Measurements from ENCODE around the gene PTRH2. TPM values are rescaled to one million over a fixed set of nuclear protein-coding genes. Genes with fewer than 3 reads are reported as not detected.

The PTRH2 gene
- polyA plus RNA-seq, 3 donors = 13.4 to 27.0 (median 26.0) TPM

- H3K4me1 ChIP-seq (ENCODE audit: control insufficient read depth in 1 of 2, insufficient read depth in 2 of 2, low read length in 2 of 2) = peaks cover 59 to 71% of the 10 kb centered on the region in 2 donors
- Mint-ChIP-seq H3K4me3 (peak overlapping the region; percentile 8 to 49), H3K9me3 (no peaks in the 10 kb centered on the region), H3K27me3 (ENCODE audit: low read depth in 3 of 3) (peaks cover 0 to 3% (median 0%) of the 10 kb centered on the region in 3 donors), H3K27ac (peak overlapping the region; percentile 86 to 95 (median 92)), H3K4me1 (peaks cover 70% of the 10 kb centered on the region), H3K36me3 (peaks cover 13 to 27% of the 10 kb centered on the region in 2 donors)
- H2AFZ ChIP-seq (ENCODE audit: insufficient read depth, low read depth, low read length, poor library complexity, severe bottlenecking) = no peak overlapping the region
- H3K4me3 ChIP-seq (replicated peaks in 1 of 3; ENCODE audit: low read depth in 2 of 3, low read length in 3 of 3) = peak overlapping the region in 1 of 3 experiments; percentile 47
- no peaks in the 10 kb centered on the region for H3K27me3 ChIP-seq (ENCODE audit: control insufficient read depth in 2 of 2, insufficient read depth in 2 of 2, low read length in 2 of 2)
- H3K9ac ChIP-seq (ENCODE audit: insufficient read depth, low read length, poor library complexity, severe bottlenecking) = no peak overlapping the region
- DNase-seq = no peak
- H3K4me2 ChIP-seq (replicated peaks; ENCODE audit: extremely low read depth, low read length, poor library complexity, severe bottlenecking) = peak overlapping the region; percentile 58
- peaks cover 30% of the 10 kb centered on the region for H4K20me1 ChIP-seq (ENCODE audit: insufficient read depth, low read length)
- TF ChIP-seq CTCF (IDR thresholded peaks at IDR 0.05) = no peak
- H3K79me2 ChIP-seq (ENCODE audit: insufficient read depth, low read length) = peaks cover 89% of the 10 kb centered on the region
- intact Hi-C loops (cut with micrococcal nuclease) = no loop called here
- peaks cover 5 to 18% of the 10 kb centered on the region in 2 donors for H3K36me3 ChIP-seq (replicated peaks in 1 of 2; ENCODE audit: control insufficient read depth in 1 of 2, insufficient read depth in 2 of 2, low read length in 2 of 2)
- H3K9me3 ChIP-seq (replicated peaks in 1 of 2; ENCODE audit: control insufficient read depth in 1 of 2, insufficient read depth in 1 of 2, low read length in 2 of 2) = no peaks in the 10 kb centered on the region
- peak overlapping the region in 1 of 2 donors; percentile 77 for H3K27ac ChIP-seq (ENCODE audit: low read depth in 1 of 2, low read length in 2 of 2)
- WGBS (ENCODE audit: insufficient coverage) = 71% methylated on average over 1 of the region's 1 CpG
Measured at GRCh38 chr17:59723041-59723440, 15.8 kb upstream of the PTRH2 start.

GRCh38 chr17:59722623-59723022 lies 15.4 kb upstream of the PTRH2 start:
- Histone ChIP-seq H3K27ac (ENCODE audit: low read depth in 1 of 2, low read length in 2 of 2) (peak overlapping the region; percentile 41 to 77), H3K9ac (ENCODE audit: insufficient read depth, low read length, poor library complexity, severe bottlenecking) (no peak overlapping the region), H3K9me3 (replicated peaks in 1 of 2; ENCODE audit: control insufficient read depth in 1 of 2, insufficient read depth in 1 of 2, low read length in 2 of 2) (no peaks in the 10 kb centered on the region), H3K27me3 (ENCODE audit: control insufficient read depth in 2 of 2, insufficient read depth in 2 of 2, low read length in 2 of 2) (no peaks in the 10 kb centered on the region), H2AFZ (ENCODE audit: insufficient read depth, low read depth, low read length, poor library complexity, severe bottlenecking) (no peak overlapping the region), H3K4me2 (replicated peaks; ENCODE audit: extremely low read depth, low read length, poor library complexity, severe bottlenecking) (peak overlapping the region; percentile 58), H3K4me1 (ENCODE audit: control insufficient read depth in 1 of 2, insufficient read depth in 2 of 2, low read length in 2 of 2) (peaks cover 60 to 67% of the 10 kb centered on the region in 2 donors), H3K4me3 (replicated peaks in 1 of 3; ENCODE audit: low read depth in 2 of 3, low read length in 3 of 3) (peak overlapping the region in 1 of 3 experiments; percentile 47), H3K36me3 (replicated peaks in 1 of 2; ENCODE audit: control insufficient read depth in 1 of 2, insufficient read depth in 2 of 2, low read length in 2 of 2) (peaks cover 7 to 21% of the 10 kb centered on the region in 2 donors), H3K79me2 (ENCODE audit: insufficient read depth, low read length) (peaks cover 89% of the 10 kb centered on the region), H4K20me1 (ENCODE audit: insufficient read depth, low read length) (peaks cover 35% of the 10 kb centered on the region)
- intact Hi-C loops (cut with micrococcal nuclease) = no loop called here
- Mint-ChIP-seq H3K9me3 (no peaks in the 10 kb centered on the region), H3K4me3 (no peak overlapping the region), H3K27me3 (ENCODE audit: low read depth in 3 of 3) (peaks cover 0 to 3% (median 0%) of the 10 kb centered on the region in 3 donors), H3K4me1 (peaks cover 71% of the 10 kb centered on the region), H3K27ac (peak overlapping the region; percentile 86 to 95 (median 92)), H3K36me3 (peaks cover 15 to 31% of the 10 kb centered on the region in 2 donors)
- no peak for DNase-seq
- no peak for TF ChIP-seq CTCF (IDR thresholded peaks at IDR 0.05)
- WGBS (ENCODE audit: insufficient coverage) = no CpG with 5 or more reads among the region's 4 CpGs

Measured in CD14-positive monocyte (primary cell).